Epidermal melanocyte (primary cell): Measurements from ENCODE around the gene PPM1N.

Experiments
- DNase-seq: peaks from one replicate; pipeline ENCODE4 v3.0.0; 2011; ENCODE audit warnings: low spot score; ENCODE audit not compliant: insufficient read length

Gene PPM1N

GRCh38 chr19:45498411-45499195 lies at the start of gene PPM1N:
Gene PPM1N, plus strand, starts transcription at chr19:45498443. Its CDS starts 30 bp downstream, at chr19:45498473.
- DNase-seq: no peak

- no peak for DNase-seq
Observed at GRCh38 chr19:45448887-45449299, 49.4 kb upstream of the PPM1N start.

GRCh38 chr19:45450012-45450333 lies 48.3 kb upstream of the PPM1N start:
- DNase-seq: no peak

- DNase-seq: no peak
Observed at GRCh38 chr19:45451131-45451849, 47.0 kb upstream of the PPM1N start.

GRCh38 chr19:45451850-45452387 lies 46.3 kb upstream of the PPM1N start:
- DNase-seq: no peak

- peak; percentile 71 for DNase-seq
Observed at GRCh38 chr19:45455707-45456499, 42.3 kb upstream of the PPM1N start.

- DNase-seq: no peak
Observed at GRCh38 chr19:45456500-45456815, 41.8 kb upstream of the PPM1N start.

- DNase-seq: no peak
Observed at GRCh38 chr19:45457776-45458175, 40.5 kb upstream of the PPM1N start.

GRCh38 chr19:45460807-45461347 lies 37.4 kb upstream of the PPM1N start:
- DNase-seq: no peak

- DNase-seq: no peak
Observed at GRCh38 chr19:45462174-45462573, 36.1 kb upstream of the PPM1N start.

- DNase-seq: no peak
Observed at GRCh38 chr19:45463241-45463640, 35.0 kb upstream of the PPM1N start.

GRCh38 chr19:45464274-45464673 lies 34.0 kb upstream of the PPM1N start:
- no peak for DNase-seq

GRCh38 chr19:45464852-45465441 lies 33.3 kb upstream of the PPM1N start:
- DNase-seq: no peak

- DNase-seq: no peak
Observed at GRCh38 chr19:45467115-45467455, 31.2 kb upstream of the PPM1N start.

- DNase-seq: peak; percentile 95
Observed at GRCh38 chr19:45467456-45468158, 30.6 kb upstream of the PPM1N start, which contains the start of gene FOSB. Gene FOSB, plus strand, starts transcription at chr19:45467996. Its CDS starts 591 bp downstream, at chr19:45468587.

- DNase-seq: no peak
Observed at GRCh38 chr19:45468159-45468651, 30.0 kb upstream of the PPM1N start.

GRCh38 chr19:45468803-45469131 lies 29.5 kb upstream of the PPM1N start:
- DNase-seq: no peak

- peak; percentile 90 for DNase-seq
Observed at GRCh38 chr19:45469132-45469944, 28.9 kb upstream of the PPM1N start.

- no peak for DNase-seq
Observed at GRCh38 chr19:45469945-45470761, 28.1 kb upstream of the PPM1N start.
